Measurements from ENCODE around the gene F8. TPM values are rescaled to one million over a fixed set of nuclear protein-coding genes. Genes with fewer than 3 reads are reported as not detected.

Gene F8
- total and polyA plus RNA-seq, 9 of the 15 experiments (the other 6 are each of a cell fraction or from before 2014, with no cell fraction given) = 0.41 to 3.8 (median 0.91) TPM

DNA sequence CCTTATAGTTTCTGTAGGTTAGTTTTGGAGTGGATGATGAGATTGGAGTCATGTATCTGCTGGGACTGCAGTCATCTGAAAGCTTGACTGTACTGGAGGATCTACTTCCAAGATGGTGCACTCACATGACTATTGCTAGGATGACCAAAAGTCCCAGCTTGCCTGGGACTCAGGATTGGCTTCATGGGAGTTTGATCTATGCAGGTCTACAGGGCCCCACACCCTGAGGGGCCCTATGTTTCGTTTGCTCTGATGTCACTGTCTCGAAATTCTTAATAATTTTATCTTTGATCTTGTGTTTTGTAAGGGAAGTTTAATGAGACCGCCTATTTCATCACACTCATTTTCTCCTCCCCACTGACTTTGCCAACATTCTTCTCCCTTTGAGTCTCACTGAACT is 188.0 kb downstream of the F8 start, which contains the start of gene SMIM9:
SMIM9 (minus strand) TSS at position 101 of the 400 bp plus-strand sequence. CDS start 3,806 bp downstream, outside the sequence.
- H3K9me1 ChIP-seq (ENCODE audit: control insufficient read depth, insufficient read depth, low read length) = no peaks in the 10 kb centered on the region
- in situ Hi-C loops (cut with MboI) (loop anchor here (10.0 kb wide), 1 partner anchor 250 kb away; the partner anchor contains the start of gene CTAG1A), intact Hi-C loops (cut with micrococcal nuclease) (loop anchor here (5.0 kb wide), 1 partner anchor 47 kb away; no protein-coding TSS in a partner anchor)
- peak within 1 kb of the TSS; percentile 86 for H2AFZ ChIP-seq (ENCODE audit: low read depth, low read length)
- H3K27ac ChIP-seq (ENCODE audit: extremely low read depth, low read depth, low read length) = peak within 1 kb of the TSS; percentile 68
- DNase-seq (ENCODE audit: extremely low read depth in 1 of 4, low spot score in 3 of 4) (no peak), FAIRE-seq (no peak), ATAC-seq (0 out of 3 replicates have a peak, but pooled peaks have one; percentile 10)
- no peaks in the 10 kb centered on the region for H3K79me2 ChIP-seq (ENCODE audit: control insufficient read depth, insufficient read depth, low read length)
- peak within 1 kb of the TSS in 1 of 2 experiments; percentile 24; a peak in 1 of 4 replicates for H3K9ac ChIP-seq (ENCODE audit: insufficient read depth in 1 of 2, low read depth in 2 of 2, low read length in 2 of 2)
- no peaks in the 10 kb centered on the region for H4K20me1 ChIP-seq (replicated peaks; ENCODE audit: control insufficient read depth, insufficient read depth, low read length)
- no peaks in the 10 kb centered on the region for H3K27me3 ChIP-seq (ENCODE audit: control insufficient read depth in 2 of 2, insufficient read depth in 2 of 2, low read length in 2 of 2)
- no peak within 1 kb of the TSS for H3K4me3 ChIP-seq
- BruUV-seq (replicated peaks) = no TSS peak
- H3K4me1 ChIP-seq (replicated peaks in 1 of 2; ENCODE audit: control insufficient read depth in 2 of 2, insufficient read depth in 2 of 2, low read length in 2 of 2) = peaks cover 3 to 26% of the 10 kb centered on the region in 2 experiments; a peak in 2 of 5 replicates
- H3K9me3 ChIP-seq (replicated peaks; ENCODE audit: control insufficient read depth, insufficient read depth, low read depth, low read length) = no peaks in the 10 kb centered on the region
- H3K36me3 ChIP-seq (ENCODE audit: control insufficient read depth, insufficient read depth, low read length) = no peaks in the 10 kb centered on the region
- POLR2A ChIA-PET = interaction anchor here (1.1 to 2.9 kb wide), 2 partner anchors 15 to 58 kb away, joined by 5 to 9 read pairs; no protein-coding TSS in a partner anchor
- CTCF ChIA-PET (ENCODE audit: low intra/inter-chr PET ratio) = no interaction called here
- no peak within 1 kb of the TSS for H3K4me2 ChIP-seq (ENCODE audit: insufficient read depth, low read length)
- WGBS (ENCODE audit: insufficient coverage, low coverage, missing lambda C conversion rate) = 70% methylated on average over 2 of the region's 3 CpGs
- TF ChIP-seq ZNF589 (CRISPR knock-in tag; IDR thresholded peaks at IDR 0.05; ENCODE audit: low read depth) (no peak), PREB (CRISPR knock-in tag; IDR thresholded peaks at IDR 0.05) (no peak), CEBPB (tag; IDR thresholded peaks at IDR 0.05) (peak; percentile 37; the same call in 1 of the 2 replicates), ZC3H8 (IDR thresholded peaks at IDR 0.05) (no peak), NCOA4 (IDR thresholded peaks at IDR 0.05; ENCODE audit: partially characterized antibody) (no peak), SMARCA5 (IDR thresholded peaks at IDR 0.05) (no peak)
- TF ChIP-seq, protein P1, sequence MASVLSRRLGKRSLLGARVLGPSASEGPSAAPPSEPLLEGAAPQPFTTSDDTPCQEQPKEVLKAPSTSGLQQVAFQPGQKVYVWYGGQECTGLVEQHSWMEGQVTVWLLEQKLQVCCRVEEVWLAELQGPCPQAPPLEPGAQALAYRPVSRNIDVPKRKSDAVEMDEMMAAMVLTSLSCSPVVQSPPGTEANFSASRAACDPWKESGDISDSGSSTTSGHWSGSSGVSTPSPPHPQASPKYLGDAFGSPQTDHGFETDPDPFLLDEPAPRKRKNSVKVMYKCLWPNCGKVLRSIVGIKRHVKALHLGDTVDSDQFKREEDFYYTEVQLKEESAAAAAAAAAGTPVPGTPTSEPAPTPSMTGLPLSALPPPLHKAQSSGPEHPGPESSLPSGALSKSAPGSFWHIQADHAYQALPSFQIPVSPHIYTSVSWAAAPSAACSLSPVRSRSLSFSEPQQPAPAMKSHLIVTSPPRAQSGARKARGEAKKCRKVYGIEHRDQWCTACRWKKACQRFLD (CRISPR knock-in tag; IDR thresholded peaks at IDR 0.05) = no peak

Data from K562 (cell line).